HG03108 (cell line): Measurements from ENCODE around the gene KCTD16.

Experiments
- ATAC-seq: cut with Tn5 transposase; IDR thresholded peaks from one replicate; pipeline ENCODE4 v1.9.1; 2021; ENCODE audit warnings: moderate library complexity; ENCODE audit not compliant: unreplicated experiment

Gene KCTD16

DNA sequence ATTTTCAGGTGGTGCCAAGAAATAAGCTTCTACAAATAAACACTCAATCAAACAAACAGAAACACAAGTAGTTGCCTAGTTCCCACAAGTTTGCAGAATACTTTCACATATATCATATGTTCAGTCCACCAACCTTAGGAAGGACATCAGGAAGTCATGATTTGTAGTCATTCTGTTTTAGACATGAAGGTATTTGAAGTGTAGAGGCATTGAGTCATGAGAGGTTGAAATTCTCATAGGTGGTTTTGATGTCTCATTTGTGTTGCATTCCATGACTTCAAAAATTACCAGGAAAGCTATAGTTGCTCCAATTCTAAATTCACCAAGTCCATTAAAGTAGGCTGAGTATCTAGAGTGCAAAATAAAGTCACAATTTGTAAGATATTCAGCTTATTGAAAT is 159.0 kb downstream of the KCTD16 start:
- ATAC-seq: no peak

GRCh38 chr5:144331361-144331760 is 160.7 kb downstream of the KCTD16 start:
- no peak for ATAC-seq

DNA sequence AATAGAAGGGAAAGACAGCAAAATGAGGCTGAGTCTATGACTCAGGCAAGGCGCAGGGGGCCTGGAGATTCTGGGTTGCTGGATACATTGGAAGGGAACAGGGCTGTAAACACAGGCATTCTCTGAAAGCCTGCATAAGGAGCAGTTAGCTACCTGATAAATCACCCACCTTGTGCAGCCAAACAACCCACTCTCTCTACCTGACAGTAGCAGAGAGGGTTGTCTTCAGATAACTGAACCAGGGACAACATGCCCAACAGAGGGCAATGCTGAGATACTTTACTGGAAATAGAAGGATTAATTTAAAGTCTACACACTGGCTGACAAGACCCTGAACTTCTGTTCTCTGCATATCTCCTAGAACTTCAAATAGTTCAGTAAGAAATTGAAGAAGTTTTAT is 161.6 kb downstream of the KCTD16 start:
- ATAC-seq: no peak

DNA sequence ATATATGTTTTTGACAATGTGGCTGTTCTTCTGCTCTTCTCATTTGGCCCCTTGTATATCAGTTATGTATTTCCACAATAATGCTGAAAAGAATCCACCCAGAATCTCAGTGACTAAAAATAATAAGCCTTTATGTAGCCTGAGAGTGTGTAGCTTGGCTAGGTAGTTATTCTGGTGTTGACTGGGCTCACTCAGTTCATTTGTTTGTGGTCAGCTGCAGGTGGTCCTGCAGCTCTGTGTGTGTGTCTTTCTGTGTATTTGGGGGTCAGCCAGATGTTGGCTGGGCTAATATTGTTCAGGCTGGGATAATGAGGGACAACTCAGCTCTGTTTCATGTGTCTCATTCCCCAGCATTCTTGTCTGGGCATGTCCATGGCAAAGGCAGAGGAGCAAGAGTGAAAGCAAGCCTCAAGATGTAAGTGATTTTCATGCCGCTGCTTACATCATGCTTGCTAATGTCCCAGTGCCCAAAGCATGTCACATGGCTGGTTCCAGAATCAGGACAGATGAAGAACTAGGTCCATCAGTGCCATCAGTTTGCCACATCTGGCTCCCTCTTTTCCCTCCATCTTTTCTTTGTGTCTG is 162.8 kb downstream of the KCTD16 start:
- no peak for ATAC-seq

GRCh38 chr5:144335561-144335960 is 164.9 kb downstream of the KCTD16 start:
- no peak for ATAC-seq

DNA sequence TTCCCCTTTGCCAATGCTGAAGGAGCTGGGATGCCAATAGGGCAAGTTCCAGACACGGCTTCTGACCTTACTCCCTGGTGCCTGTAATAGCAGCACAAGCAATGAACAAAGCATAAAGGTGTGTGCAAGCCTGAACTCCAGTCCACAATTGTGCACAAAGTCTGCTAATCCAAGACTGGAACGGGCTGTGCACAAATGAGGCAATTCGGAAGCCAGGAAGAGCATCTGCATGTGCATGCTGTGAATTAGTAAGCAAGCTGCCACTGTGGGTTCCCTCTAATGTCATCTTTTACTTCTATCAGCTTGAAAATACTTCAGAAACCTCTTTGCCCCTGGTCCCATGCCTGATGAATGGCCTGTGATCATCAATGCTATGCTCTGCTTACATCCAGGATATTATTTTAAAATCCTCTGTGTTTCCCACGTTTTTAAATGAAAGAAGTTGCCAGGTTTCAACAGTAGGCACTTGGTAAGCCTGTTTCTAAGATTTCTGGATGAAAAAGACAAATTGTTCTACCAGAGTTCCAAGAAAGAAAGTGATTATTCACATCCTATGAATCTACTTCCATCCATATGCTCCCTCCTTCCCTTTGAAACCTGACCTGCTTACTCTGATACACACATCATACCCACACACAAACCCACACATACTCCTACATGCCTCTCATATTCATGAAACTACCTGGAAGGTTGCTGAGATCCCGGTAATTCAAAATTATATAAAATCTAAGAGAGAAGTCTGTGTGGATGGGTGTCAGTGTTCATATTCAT is 165.7 kb downstream of the KCTD16 start:
- no peak for ATAC-seq

GRCh38 chr5:144352330-144352729 is 181.7 kb downstream of the KCTD16 start:
- no peak for ATAC-seq

DNA sequence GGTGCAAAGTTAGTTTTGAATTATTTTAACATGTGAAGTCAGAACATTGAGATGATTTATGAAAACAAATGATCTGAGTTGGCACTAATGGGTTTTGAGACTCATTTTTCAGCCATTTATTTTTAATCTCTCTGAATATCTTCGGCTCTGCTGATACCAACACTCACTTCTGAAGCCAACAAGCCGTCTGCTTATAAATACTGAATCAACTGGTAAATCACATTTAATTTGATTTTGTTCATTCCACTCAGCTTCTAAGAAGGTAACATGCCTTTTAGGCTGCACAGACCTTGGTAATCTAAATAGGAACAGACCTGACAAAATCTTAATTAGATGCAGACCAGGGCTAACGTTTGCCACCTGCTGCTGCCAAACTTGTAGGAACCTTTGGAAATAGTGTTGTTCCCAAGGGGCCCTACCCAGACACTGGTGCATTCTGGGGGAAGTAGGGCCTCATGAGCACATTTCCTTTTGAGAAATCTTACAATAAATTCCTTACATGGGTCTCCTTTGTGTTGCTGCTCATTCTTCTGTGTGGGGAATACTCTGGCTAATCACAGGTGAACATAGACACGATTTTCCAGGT is 182.2 kb downstream of the KCTD16 start:
- ATAC-seq: no peak

DNA sequence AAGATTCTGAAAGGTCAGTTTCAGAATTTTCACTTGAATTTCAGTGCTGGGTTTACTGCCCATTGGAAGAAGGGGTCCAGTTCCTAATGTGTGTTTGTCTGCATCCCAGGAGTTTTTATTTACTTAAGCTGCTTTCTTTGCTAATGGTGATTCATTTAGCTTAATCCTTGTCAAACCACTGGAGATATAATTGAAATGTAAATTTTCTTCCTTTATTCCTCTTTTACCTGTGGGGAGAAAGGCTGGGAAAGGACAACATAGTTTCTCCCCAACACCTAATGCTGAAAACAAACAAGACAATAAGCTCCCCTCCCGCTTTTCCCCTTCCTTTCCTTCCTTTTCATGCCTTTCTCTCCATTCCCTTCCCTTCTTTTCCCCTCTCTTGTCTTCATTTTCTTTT is 185.8 kb downstream of the KCTD16 start:
- no peak for ATAC-seq

GRCh38 chr5:144361406-144361805 is 190.7 kb downstream of the KCTD16 start:
- no peak for ATAC-seq

GRCh38 chr5:144365885-144366284 is 195.2 kb downstream of the KCTD16 start:
- no peak for ATAC-seq

DNA sequence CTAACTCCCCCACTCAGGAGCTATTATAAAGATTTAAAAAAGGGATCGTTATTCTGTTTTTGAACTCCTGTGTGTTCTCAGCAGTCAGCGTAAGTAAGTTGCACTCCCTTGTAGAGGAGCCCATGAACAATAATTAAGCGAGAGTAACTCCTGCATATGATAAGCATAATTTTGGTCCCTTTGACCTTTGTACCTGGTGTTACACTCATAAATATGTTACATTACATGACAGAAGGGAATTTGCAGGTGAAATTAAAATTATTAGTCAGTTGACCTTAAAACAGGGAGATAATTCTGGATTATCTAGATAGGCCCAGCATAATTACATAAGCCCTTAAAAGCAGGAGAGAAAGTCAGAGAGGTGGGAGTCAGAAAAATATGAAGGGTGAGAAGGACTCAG is 197.3 kb downstream of the KCTD16 start:
- ATAC-seq: no peak

DNA sequence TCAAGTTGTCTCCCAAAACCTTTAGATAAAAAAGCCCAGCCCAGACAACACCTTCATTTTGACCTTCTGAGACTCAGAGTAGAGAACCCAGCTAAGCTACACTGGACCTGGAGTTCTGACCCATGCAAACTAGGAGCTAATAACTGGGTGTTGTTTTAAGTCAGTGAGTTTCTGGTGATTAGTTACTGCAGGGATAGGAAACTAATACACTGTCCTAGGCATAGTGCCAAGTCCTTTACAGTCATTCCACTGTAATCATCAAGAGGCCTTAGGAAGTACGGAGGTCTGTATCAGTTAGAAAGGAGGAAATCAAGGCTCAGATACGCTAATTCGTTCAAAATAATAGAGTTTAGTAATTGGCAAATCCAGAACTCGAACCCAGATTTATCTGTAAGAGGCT is 197.9 kb downstream of the KCTD16 start:
- no peak for ATAC-seq

GRCh38 chr5:144369006-144369405 is 198.3 kb downstream of the KCTD16 start:
- ATAC-seq: no peak

DNA sequence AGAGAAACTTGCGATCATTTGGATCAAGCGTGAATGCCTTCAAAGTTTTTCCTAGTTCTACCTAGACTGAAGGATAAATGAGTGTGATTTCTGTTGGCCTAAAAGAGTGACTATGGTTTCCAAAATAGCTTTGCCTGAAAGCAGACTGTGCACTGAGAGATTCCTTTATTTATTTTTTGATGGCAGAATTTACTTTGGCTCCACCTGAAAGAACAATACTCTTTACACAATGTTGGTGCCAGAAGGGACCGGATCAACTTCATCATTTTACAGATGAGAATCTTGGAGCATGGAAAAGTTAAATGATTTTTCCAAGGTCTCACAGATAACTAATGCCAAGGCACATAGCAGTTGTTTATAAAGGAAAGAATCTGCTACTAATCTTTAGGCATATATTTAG is 199.6 kb downstream of the KCTD16 start:
- no peak for ATAC-seq

GRCh38 chr5:144374637-144375036 is 204.0 kb downstream of the KCTD16 start:
- no peak for ATAC-seq

GRCh38 chr5:144377207-144377606 is 206.5 kb downstream of the KCTD16 start:
- no peak for ATAC-seq

DNA sequence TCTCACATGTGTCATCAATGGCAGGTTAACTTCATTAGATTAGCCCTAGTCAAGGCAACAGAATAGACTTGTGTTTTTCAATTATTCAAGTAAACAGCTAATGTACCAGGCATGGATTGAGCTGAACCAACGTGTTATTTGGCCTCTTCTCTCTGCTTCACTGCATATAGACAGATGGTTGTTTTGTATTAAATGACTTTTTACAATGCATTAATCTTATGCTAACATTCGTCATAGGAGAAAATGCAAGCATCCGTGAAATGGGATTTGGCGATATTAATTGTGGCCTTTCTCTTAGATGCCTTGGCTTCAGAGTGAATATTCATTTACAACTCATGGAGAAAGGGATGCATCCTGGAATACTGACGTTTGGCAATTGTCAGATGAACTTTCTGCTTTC is 208.0 kb downstream of the KCTD16 start:
- no peak for ATAC-seq

DNA sequence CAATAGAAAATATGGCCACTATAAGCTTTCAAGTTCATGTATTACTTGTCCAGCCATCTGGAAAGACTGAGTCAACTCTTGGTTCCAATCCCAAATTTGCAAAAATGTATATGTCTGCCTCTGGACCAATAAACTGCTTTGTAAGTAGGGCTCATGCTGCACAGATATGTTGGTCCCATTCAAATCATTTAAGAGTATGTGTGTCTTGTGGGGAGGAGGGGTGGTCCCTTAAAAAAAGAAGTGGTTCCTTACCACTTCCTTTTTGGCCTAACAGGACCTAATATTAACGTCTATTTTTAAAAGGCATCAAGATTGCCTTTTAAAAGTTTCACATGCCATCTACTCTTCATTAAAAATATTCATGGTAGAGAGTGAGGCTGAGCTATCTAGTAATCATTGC is 214.9 kb downstream of the KCTD16 start:
- ATAC-seq: no peak

- no peak for ATAC-seq
These were observed 215.6 kb downstream of the KCTD16 start for GRCh38 chr5:144386315-144386714.

GRCh38 chr5:144390133-144390532 is 219.5 kb downstream of the KCTD16 start:
- ATAC-seq: no peak

GRCh38 chr5:144391044-144391443 is 220.4 kb downstream of the KCTD16 start:
- no peak for ATAC-seq
